HFFc6 (cell line): ENCODE results near the gene TERT. TPM values are rescaled to one million over a fixed set of nuclear protein-coding genes. Genes with fewer than 3 reads are reported as not detected.

ENCODE experiments used
- DNase-seq: peaks from one replicate; pipeline ENCODE4 v3.0.0-alpha.2; 2018
- H3K27ac Mint-ChIP-seq: 2 replicates; pipeline ENCODE4 v1.8.0; 2020; ENCODE audit warnings: mild to moderate bottlenecking, mixed read lengths
- H3K27me3 Mint-ChIP-seq: 2 replicates; pipeline ENCODE4 v1.8.0; 2021; ENCODE audit warnings: mild to moderate bottlenecking, moderate library complexity, mixed read lengths; ENCODE audit not compliant: insufficient read depth
- H3K36me3 Mint-ChIP-seq: 2 replicates; pipeline ENCODE4 v1.8.0; 2021; ENCODE audit warnings: low read depth, mixed read lengths
- H3K4me1 Mint-ChIP-seq: 2 replicates; pipeline ENCODE4 v1.8.0; 2020; ENCODE audit warnings: low read depth, mixed read lengths
- H3K4me3 Mint-ChIP-seq: 2 replicates; pipeline ENCODE4 v1.8.0; 2020; ENCODE audit warnings: mild to moderate bottlenecking, moderate library complexity, mixed read lengths
- H3K9me3 Mint-ChIP-seq: 2 replicates; pipeline ENCODE4 v1.8.0; 2020; ENCODE audit warnings: mild to moderate bottlenecking, mixed read lengths
- total RNA-seq, 6 experiments: library from RNA; stranded (reverse); fragmentation: NEBNext Ultra II Directional; extraction: Animal tissue kit (Norgen Biotek cat#: 25700); gene quantifications; 2 replicates in 1 of 6; 3 replicates in 5 of 6; pipeline ENCODE4 v1.2.3, GENCODE V29; 2021
- TF ChIP-seq, protein P1 (sequence below): fragments of 200-600 bp; sonication (generic); IDR thresholded peaks from 2 replicates; pipeline ENCODE4 v1.5.0; 2021; ENCODE audit warnings: antibody characterized with exemption, mild to moderate bottlenecking

TERT gene
- total RNA-seq, 6 experiments from 2014 or later, result 2,350 to 4,507 (median 3,883) TPM

DNA sequence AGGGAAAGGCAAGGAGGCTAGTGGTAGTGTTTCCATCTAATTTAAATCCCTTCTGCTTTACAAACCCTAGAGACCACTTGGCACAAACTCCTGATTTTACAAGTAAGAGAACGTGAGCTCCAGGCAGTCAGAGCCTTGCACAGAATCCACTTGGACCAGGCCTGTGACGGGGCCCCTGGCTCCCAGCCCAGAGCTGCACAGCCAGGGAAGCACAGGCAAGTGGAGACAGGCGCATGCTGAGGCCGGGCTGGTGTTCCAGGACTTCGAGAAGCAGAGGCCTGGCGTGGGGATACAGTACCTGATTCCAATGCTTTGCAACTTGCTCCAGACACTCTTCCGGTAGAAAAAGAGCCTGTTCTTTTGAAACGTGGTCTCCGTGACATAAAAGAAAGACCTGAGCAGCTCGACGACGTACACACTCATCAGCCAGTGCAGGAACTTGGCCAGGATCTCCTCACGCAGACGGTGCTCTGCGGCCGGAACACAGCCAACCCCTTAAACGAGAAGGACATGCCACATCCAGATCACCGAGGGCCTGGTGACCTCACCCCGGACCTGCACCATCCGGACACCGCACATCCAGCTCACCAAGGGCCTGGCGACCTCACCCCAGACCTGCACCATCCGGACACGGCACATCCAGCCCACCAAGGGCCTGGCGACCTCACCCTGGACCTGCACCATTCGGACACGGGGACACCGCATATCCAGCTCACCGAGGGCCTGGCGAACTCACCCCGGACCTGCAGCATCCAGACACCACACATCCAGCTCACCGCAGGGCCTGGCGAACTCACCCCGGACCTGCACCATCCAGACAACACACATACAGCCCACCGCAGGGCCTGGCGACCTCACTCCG is 12.5 kb downstream of the TERT start:
- TF ChIP-seq, protein P1, sequence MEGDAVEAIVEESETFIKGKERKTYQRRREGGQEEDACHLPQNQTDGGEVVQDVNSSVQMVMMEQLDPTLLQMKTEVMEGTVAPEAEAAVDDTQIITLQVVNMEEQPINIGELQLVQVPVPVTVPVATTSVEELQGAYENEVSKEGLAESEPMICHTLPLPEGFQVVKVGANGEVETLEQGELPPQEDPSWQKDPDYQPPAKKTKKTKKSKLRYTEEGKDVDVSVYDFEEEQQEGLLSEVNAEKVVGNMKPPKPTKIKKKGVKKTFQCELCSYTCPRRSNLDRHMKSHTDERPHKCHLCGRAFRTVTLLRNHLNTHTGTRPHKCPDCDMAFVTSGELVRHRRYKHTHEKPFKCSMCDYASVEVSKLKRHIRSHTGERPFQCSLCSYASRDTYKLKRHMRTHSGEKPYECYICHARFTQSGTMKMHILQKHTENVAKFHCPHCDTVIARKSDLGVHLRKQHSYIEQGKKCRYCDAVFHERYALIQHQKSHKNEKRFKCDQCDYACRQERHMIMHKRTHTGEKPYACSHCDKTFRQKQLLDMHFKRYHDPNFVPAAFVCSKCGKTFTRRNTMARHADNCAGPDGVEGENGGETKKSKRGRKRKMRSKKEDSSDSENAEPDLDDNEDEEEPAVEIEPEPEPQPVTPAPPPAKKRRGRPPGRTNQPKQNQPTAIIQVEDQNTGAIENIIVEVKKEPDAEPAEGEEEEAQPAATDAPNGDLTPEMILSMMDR, result no peak
- H3K36me3 Mint-ChIP-seq, result 0 out of 2 replicates have a peak, but pooled peaks cover 6% of the 10 kb centered on the region
- peak; percentile 64 for DNase-seq
- H3K27ac Mint-ChIP-seq, result peak overlapping the region; percentile 89
- H3K4me3 Mint-ChIP-seq, result peak overlapping the region; percentile 86
- H3K4me1 Mint-ChIP-seq, result no peaks in the 10 kb centered on the region
- peaks cover 18% of the 10 kb centered on the region for H3K27me3 Mint-ChIP-seq
- peaks cover 31% of the 10 kb centered on the region for H3K9me3 Mint-ChIP-seq

DNA sequence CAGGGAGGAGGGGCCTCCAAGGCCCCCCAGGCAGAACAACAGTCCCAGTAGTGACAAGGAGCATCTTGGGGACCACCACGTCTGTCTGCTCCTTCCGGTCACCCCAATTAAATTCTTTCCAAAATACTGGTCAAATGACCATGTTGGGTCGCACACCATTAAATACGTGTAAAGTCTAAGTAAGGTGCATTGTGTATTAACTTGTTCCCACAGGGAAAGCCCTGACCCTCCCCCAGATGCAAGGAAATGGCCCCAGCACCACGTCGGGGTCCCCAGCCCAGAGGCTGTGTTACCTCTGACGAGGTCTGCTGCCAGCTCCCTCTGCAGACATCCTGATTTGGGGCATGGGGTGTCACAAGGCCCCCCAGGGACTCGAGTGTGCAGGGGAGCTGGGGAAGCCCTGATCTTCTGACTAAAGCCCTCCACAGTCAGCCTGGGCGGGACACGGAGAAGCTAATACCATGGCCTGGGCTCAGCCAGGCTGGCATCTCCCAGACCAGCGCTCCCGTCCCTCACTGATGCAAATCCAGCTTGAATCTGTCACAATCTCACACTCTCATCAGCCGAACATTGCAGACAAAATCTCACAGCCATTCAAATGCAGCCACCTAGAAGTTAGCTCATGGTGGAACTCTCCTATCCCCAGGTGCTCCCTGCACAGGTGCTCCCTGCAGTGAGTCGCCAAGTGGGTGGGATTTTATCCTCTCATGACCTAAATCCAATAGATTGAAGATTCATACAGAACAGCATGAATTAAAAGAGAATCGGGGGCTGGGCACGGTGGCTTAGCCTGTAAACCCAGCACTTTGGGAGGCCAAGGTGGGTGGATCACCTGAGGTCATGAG is 13.6 kb downstream of the TERT start:
- Mint-ChIP-seq H3K4me3 (no peak overlapping the region), H3K27ac (no peak overlapping the region), H3K27me3 (peaks cover 18% of the 10 kb centered on the region), H3K9me3 (peaks cover 33% of the 10 kb centered on the region), H3K36me3 (0 out of 2 replicates have a peak, but pooled peaks cover 6% of the 10 kb centered on the region), H3K4me1 (no peaks in the 10 kb centered on the region)
- no peak for DNase-seq
- TF ChIP-seq, protein P1, result no peak

DNA sequence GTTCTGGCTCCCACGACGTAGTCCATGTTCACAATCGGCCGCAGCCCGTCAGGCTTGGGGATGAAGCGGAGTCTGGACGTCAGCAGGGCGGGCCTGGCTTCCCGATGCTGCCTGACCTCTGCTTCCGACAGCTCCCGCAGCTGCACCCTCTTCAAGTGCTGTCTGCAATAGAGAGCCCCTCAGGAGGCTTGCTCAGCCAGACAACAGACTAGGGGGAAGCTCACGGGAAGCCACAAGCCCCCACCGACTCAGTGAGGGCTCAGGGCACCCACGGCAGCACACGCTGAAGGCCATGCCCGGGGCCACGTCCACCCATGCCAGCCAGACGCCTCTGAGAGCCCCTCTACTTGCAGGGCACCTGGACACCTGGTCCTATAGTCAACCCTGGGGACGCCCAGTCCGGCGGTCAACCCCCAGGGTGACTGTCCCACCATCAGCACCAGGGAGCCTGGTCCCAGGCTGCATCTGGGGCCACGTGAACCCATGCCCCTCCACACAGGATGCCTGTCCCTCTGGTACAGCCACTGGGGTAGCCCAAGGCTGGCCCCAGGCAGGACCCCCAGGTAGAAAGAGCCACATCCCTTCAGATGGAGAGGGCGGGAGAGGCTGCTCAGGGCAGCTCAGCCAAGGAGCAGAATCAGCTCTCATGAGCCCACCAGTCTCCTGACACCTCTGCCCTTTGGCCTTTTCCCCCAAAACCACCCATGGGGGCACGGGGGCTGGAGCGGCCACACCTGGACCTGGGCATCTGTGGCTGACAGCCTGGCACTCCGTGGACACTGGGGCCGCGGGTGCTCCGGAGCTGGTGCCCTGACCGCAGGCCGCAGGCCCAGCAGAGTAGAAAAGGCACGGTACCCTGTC is 14.5 kb downstream of the TERT start:
- TF ChIP-seq, protein P1, result no peak
- Mint-ChIP-seq H3K36me3 (0 out of 2 replicates have a peak, but pooled peaks cover 6% of the 10 kb centered on the region), H3K27ac (peak overlapping the region; percentile 84), H3K4me3 (peak overlapping the region; percentile 85), H3K27me3 (peaks cover 15% of the 10 kb centered on the region), H3K4me1 (no peaks in the 10 kb centered on the region), H3K9me3 (peaks cover 33% of the 10 kb centered on the region)
- DNase-seq, result peak; percentile 63

DNA sequence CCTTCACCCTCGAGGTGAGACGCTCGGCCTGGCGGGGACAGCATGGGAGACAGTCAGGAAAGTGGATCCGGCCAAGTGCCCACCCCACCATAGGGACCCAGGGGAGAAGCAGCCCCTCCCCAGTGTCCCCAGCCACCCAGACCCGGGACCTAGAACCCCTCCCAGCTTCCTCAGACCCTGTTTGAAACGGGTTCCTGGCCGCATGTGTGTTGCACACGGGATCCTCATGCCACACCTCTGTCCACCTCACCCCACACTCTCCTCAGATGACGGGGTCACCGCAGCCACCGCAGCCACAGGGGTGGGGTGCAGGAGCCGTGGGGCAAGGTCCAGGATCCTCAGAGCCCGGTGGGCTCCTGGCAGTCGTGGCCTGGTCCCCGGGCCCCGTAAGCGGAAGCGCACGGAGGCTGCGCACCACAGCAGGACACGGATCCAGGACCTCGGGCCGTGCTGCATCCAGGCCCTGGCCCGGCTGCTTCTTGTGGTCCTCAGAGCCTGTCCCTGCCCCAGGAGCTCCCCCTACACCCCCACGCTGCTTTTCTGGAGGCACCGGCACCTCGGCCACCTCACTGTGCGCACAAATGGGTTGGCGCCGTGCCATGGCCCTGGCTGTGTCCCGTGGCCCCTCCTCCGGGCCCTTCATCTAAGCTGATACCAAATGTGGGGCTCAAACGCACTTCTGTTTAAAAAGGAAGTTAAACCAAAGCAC is 15.3 kb downstream of the TERT start:
- no peaks in the 10 kb centered on the region for H3K4me1 Mint-ChIP-seq
- peak overlapping the region; percentile 85; the same call in 1 of the 2 replicates for H3K4me3 Mint-ChIP-seq
- TF ChIP-seq, protein P1, result no peak
- H3K9me3 Mint-ChIP-seq, result peaks cover 36% of the 10 kb centered on the region
- H3K27me3 Mint-ChIP-seq, result peaks cover 15% of the 10 kb centered on the region
- H3K36me3 Mint-ChIP-seq, result 0 out of 2 replicates have a peak, but pooled peaks cover 6% of the 10 kb centered on the region
- DNase-seq, result no peak
- H3K27ac Mint-ChIP-seq, result peak overlapping the region; percentile 84
